ENCODE data around the gene TTLL11.

- TF ChIP-seq, protein P1, sequence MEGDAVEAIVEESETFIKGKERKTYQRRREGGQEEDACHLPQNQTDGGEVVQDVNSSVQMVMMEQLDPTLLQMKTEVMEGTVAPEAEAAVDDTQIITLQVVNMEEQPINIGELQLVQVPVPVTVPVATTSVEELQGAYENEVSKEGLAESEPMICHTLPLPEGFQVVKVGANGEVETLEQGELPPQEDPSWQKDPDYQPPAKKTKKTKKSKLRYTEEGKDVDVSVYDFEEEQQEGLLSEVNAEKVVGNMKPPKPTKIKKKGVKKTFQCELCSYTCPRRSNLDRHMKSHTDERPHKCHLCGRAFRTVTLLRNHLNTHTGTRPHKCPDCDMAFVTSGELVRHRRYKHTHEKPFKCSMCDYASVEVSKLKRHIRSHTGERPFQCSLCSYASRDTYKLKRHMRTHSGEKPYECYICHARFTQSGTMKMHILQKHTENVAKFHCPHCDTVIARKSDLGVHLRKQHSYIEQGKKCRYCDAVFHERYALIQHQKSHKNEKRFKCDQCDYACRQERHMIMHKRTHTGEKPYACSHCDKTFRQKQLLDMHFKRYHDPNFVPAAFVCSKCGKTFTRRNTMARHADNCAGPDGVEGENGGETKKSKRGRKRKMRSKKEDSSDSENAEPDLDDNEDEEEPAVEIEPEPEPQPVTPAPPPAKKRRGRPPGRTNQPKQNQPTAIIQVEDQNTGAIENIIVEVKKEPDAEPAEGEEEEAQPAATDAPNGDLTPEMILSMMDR (IDR thresholded peaks at IDR 0.05; ENCODE audit: poor library complexity): no peak
- TF ChIP-seq EZH2 (IDR thresholded peaks at IDR 0.05; ENCODE audit: borderline replicate concordance) (no peak), EZH2phosphoT487 (IDR thresholded peaks at IDR 0.05; ENCODE audit: low read depth, severe bottlenecking, unreplicated experiment) (no peak)
These were observed 20.5 kb upstream of the TTLL11 start for GRCh38 chr9:122113574-122113973.

Measured in hepatocyte (in vitro differentiated cells).